AG04450 (cell line): ENCODE measurements around the gene PAXX. TPM values are rescaled to one million over a fixed set of nuclear protein-coding genes. Genes with fewer than 3 reads are reported as not detected.

Experiments used
- CTCF ChIA-PET: fragments of 300-600, 350-600 bp; formaldehyde crosslinking; extraction: SDS; loops from one replicate; lab custom pipeline; 2022; ENCODE audit warnings: antibody characterized with exemption, inconsistent platforms; lab: Charles Lee
- POLR2A ChIA-PET: fragments of 350-600 bp; formaldehyde crosslinking; extraction: SDS; loops from one replicate; lab custom pipeline; 2021; ENCODE audit warnings: antibody characterized with exemption, inconsistent platforms; lab: Yijun Ruan, JAX
- DNase-seq: peaks from one replicate; pipeline ENCODE4 v3.0.0-alpha.2; 2011; ENCODE audit warnings: low read depth, low spot score
- H3K27ac ChIP-seq: one replicate; pipeline ENCODE4 v1.5.1; 2012; ENCODE audit warnings: low read depth, low read length, control low read depth
- H3K27me3 ChIP-seq: one replicate; pipeline ENCODE4 v1.6.0; 2012; ENCODE audit warnings: low read length; ENCODE audit not compliant: control insufficient read depth, insufficient read depth
- H3K4me3 ChIP-seq: 2 replicates; pipeline ENCODE4 v1.5.1; 2011; ENCODE audit warnings: mild to moderate bottlenecking, low read depth, low read length, control low read depth
- H3K9me3 ChIP-seq: 2 replicates; pipeline ENCODE4 v1.5.1; 2012; ENCODE audit warnings: low read length; ENCODE audit not compliant: control insufficient read depth, insufficient read depth
- CTCF ChIP-seq: IDR thresholded peaks from 2 replicates; pipeline ENCODE4 v1.5.1; 2011; ENCODE audit warnings: low read depth, low read length, control low read depth, inconsistent platforms
- polyA plus RNA-seq: library from polyadenylated mRNA; depleted of rRNA; stranded (reverse); fragments of >200 nt; gene quantifications from 2 replicates; pipeline ENCODE4 v1.2.3, GENCODE V29; 2011

PAXX gene
- polyA plus RNA-seq, 1 experiment = 6.0 TPM

- Histone ChIP-seq H3K27ac (peak within 1 kb of the TSS; percentile 31), H3K9me3 (no peaks in the 10 kb centered on the region; the same call in 1 of the 2 replicates), H3K27me3 (no peaks in the 10 kb centered on the region), H3K4me3 (no peak within 1 kb of the TSS)
- DNase-seq = no peak
- no peak for TF ChIP-seq CTCF
- ChIA-PET POLR2A (no interaction called here), CTCF (interaction anchor here (0.6 to 1.5 kb wide), 3 partner anchors 28 to 39 kb away, joined by 4 to 9 read pairs (median 5); no protein-coding TSS in a partner anchor)
Observed at GRCh38 chr9:136996361-136997292, 4.4 kb downstream of the PAXX start, which contains the start of gene CLIC3. CLIC3 (minus strand) TSS chr9:136996568; CDS start chr9:136996543, 25 bp downstream.

- no peak for DNase-seq
- no peak overlapping the region for H3K27ac ChIP-seq
- no peaks in the 10 kb centered on the region; the same call in 1 of the 2 replicates for H3K9me3 ChIP-seq
- H3K4me3 ChIP-seq = no peak overlapping the region
- TF ChIP-seq CTCF = no peak
- H3K27me3 ChIP-seq = peaks cover 3% of the 10 kb centered on the region
- CTCF ChIA-PET = no interaction called here
- POLR2A ChIA-PET = no interaction called here
Observed at GRCh38 chr9:136997371-136997770, 5.1 kb downstream of the PAXX start.

GRCh38 chr9:136997830-136998234 is 5.6 kb downstream of the PAXX start:
- no peak overlapping the region for H3K4me3 ChIP-seq
- ChIA-PET CTCF (no interaction called here), POLR2A (no interaction called here)
- DNase-seq = no peak
- no peak for TF ChIP-seq CTCF
- H3K9me3 ChIP-seq = no peaks in the 10 kb centered on the region; the same call in 1 of the 2 replicates
- H3K27ac ChIP-seq = no peak overlapping the region
- H3K27me3 ChIP-seq = peaks cover 4% of the 10 kb centered on the region

GRCh38 chr9:137000177-137000930 is 8.1 kb downstream of the PAXX start:
- ChIA-PET POLR2A (interaction anchor here (1.5 kb wide), 1 partner anchor 9 kb away, joined by 4 read pairs; no protein-coding TSS in a partner anchor), CTCF (interaction anchor here (0.6 to 3.1 kb wide), 8 partner anchors 29 to 158 kb away, joined by 3 to 13 read pairs (median 3); partner anchors contain the start of gene AJM1)
- no peak overlapping the region for H3K4me3 ChIP-seq
- TF ChIP-seq CTCF = no peak
- H3K27me3 ChIP-seq = peaks cover 5% of the 10 kb centered on the region
- peak; percentile 47 for DNase-seq
- H3K27ac ChIP-seq = no peak overlapping the region
- peaks cover 2% of the 10 kb centered on the region; the same call in 1 of the 2 replicates for H3K9me3 ChIP-seq
